KMS-11 (cell line): ENCODE data around the gene MARK2.

ENCODE experiments used
- H2AFZ ChIP-seq: fragments of 200-600 bp; sonication (generic); 2 replicates; pipeline ENCODE4 v1.6.1; 2016; ENCODE audit warnings: antibody characterized with exemption, mixed run types, low read depth
- H3K27ac ChIP-seq: fragments of 200-600 bp; sonication (generic); 2 replicates; pipeline ENCODE4 v1.6.1; 2016; ENCODE audit warnings: mild to moderate bottlenecking, mixed run types
- H3K27me3 ChIP-seq: fragments of 200-600 bp; sonication (generic); 2 replicates; pipeline ENCODE4 v1.6.1; 2017; ENCODE audit warnings: mild to moderate bottlenecking, low read depth, mixed run types, moderate library complexity; ENCODE audit not compliant: insufficient read depth
- H3K36me3 ChIP-seq: fragments of 200-600 bp; sonication (generic); 2 replicates; pipeline ENCODE4 v1.6.1; 2017; ENCODE audit warnings: mild to moderate bottlenecking, mixed run types; ENCODE audit not compliant: insufficient read depth
- H3K4me1 ChIP-seq: fragments of 200-600 bp; sonication (generic); 2 replicates; pipeline ENCODE4 v1.6.1; 2016; ENCODE audit warnings: mild to moderate bottlenecking, low read depth, mixed run types; ENCODE audit not compliant: poor library complexity, severe bottlenecking
- H3K4me2 ChIP-seq: fragments of 200-600 bp; sonication (generic); 2 replicates; pipeline ENCODE4 v1.7.0; 2016; ENCODE audit warnings: mild to moderate bottlenecking, mixed run types
- H3K4me3 ChIP-seq: fragments of 200-600 bp; sonication (generic); IDR thresholded peaks from 2 replicates; pipeline ENCODE4 v1.6.1; 2017; ENCODE audit warnings: low read depth, low read length, mixed read lengths; ENCODE audit not compliant: insufficient read depth
- H3K79me2 ChIP-seq: fragments of 200-600 bp; sonication (generic); 2 replicates; pipeline ENCODE4 v1.6.1; 2016; ENCODE audit warnings: low read depth, mixed run types; ENCODE audit not compliant: insufficient read depth
- H3K9ac ChIP-seq: fragments of 200-600 bp; sonication (generic); 2 replicates; pipeline ENCODE4 v1.6.1; 2016; ENCODE audit warnings: mild to moderate bottlenecking, mixed run types
- H4K20me1 ChIP-seq: fragments of 200-600 bp; sonication (generic); 2 replicates; pipeline ENCODE4 v1.6.1; 2016; ENCODE audit warnings: mild to moderate bottlenecking, mixed run types; ENCODE audit not compliant: insufficient read depth
- TF ChIP-seq, protein P1 (sequence below): fragments of 200-600 bp; sonication (generic); conservative IDR thresholded peaks from 2 replicates; pipeline ENCODE4 v1.6.1; 2017; ENCODE audit warnings: low read depth, mild to moderate bottlenecking, antibody characterized with exemption, low read length, moderate library complexity, mixed read lengths

Gene MARK2

GRCh38 chr11:63869683-63870082 lies 30.8 kb downstream of the MARK2 start:
- no peak overlapping the region for H3K4me3 ChIP-seq
- no peak overlapping the region for H3K27ac ChIP-seq
- H3K36me3 ChIP-seq: no peaks in the 10 kb centered on the region
- H4K20me1 ChIP-seq: peaks cover 11% of the 10 kb centered on the region; the same call in 1 of the 2 replicates
- no peak overlapping the region for H2AFZ ChIP-seq
- H3K27me3 ChIP-seq: no peaks in the 10 kb centered on the region
- H3K9ac ChIP-seq: no peak overlapping the region
- peaks cover 76% of the 10 kb centered on the region for H3K79me2 ChIP-seq
- H3K4me2 ChIP-seq: peak overlapping the region; percentile 17; the same call in 1 of the 2 replicates
- peaks cover 84% of the 10 kb centered on the region for H3K4me1 ChIP-seq
- TF ChIP-seq, protein P1, sequence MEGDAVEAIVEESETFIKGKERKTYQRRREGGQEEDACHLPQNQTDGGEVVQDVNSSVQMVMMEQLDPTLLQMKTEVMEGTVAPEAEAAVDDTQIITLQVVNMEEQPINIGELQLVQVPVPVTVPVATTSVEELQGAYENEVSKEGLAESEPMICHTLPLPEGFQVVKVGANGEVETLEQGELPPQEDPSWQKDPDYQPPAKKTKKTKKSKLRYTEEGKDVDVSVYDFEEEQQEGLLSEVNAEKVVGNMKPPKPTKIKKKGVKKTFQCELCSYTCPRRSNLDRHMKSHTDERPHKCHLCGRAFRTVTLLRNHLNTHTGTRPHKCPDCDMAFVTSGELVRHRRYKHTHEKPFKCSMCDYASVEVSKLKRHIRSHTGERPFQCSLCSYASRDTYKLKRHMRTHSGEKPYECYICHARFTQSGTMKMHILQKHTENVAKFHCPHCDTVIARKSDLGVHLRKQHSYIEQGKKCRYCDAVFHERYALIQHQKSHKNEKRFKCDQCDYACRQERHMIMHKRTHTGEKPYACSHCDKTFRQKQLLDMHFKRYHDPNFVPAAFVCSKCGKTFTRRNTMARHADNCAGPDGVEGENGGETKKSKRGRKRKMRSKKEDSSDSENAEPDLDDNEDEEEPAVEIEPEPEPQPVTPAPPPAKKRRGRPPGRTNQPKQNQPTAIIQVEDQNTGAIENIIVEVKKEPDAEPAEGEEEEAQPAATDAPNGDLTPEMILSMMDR: no peak

- Histone ChIP-seq H3K4me2 (peak overlapping the region; percentile 17), H4K20me1 (peaks cover 14% of the 10 kb centered on the region; the same call in 1 of the 2 replicates), H2AFZ (no peak overlapping the region), H3K9ac (no peak overlapping the region), H3K79me2 (peaks cover 73% of the 10 kb centered on the region), H3K36me3 (no peaks in the 10 kb centered on the region), H3K4me3 (no peak overlapping the region), H3K27me3 (no peaks in the 10 kb centered on the region), H3K4me1 (peaks cover 76% of the 10 kb centered on the region), H3K27ac (no peak overlapping the region)
- TF ChIP-seq, protein P1: no peak
Observed at GRCh38 chr11:63870351-63871140, 31.6 kb downstream of the MARK2 start.

DNA sequence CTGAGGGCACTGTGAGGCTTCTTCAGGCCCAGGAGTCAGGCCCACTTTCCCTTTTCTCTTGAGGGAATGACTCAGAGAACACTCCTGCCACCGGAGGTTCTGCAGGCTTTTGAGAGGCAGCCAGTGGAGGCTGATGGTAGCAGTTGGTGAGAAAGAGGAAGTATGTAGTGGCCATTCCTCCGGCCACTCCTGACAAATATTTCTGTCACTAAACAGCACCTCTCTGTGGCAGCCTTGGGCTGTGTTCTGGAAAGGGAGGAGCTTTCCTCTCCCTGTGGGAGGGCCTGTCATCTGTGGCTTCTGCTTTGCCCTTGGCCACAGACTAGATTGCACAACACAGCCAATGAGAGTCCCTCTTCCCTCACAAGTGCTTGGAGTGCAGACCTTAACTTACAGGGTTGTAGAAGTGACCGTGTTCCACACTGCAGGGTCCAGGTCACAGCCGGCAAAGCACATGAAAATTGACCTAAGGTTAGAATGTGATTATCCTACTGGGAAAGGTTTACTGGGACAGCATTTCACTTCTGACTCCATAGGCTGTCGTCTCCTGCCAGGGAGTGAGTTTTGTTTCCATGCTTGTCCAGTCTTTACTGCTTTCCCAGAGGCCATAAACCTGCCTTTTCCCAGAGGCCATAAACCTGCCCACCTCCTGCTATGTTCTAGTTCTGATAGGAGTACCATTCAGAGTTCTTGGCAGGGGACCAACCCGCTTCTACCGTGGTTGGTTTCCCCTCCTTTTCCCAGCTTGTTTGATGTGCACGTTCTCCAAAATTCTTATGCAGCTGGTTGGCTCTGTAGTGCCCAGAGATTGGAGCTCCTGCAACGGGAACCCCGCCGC lies 33.3 kb downstream of the MARK2 start:
- H2AFZ ChIP-seq: no peak overlapping the region
- peaks cover 75% of the 10 kb centered on the region for H3K79me2 ChIP-seq
- peak overlapping the region; percentile 18; the same call in 1 of the 2 replicates for H3K4me2 ChIP-seq
- peaks cover 59% of the 10 kb centered on the region for H3K4me1 ChIP-seq
- H3K27me3 ChIP-seq: no peaks in the 10 kb centered on the region
- no peak overlapping the region for H3K27ac ChIP-seq
- H4K20me1 ChIP-seq: peaks cover 14% of the 10 kb centered on the region; the same call in 1 of the 2 replicates
- no peaks in the 10 kb centered on the region for H3K36me3 ChIP-seq
- no peak overlapping the region for H3K4me3 ChIP-seq
- TF ChIP-seq, protein P1: no peak
- no peak overlapping the region for H3K9ac ChIP-seq

- H3K79me2 ChIP-seq: peaks cover 75% of the 10 kb centered on the region
- H3K36me3 ChIP-seq: no peaks in the 10 kb centered on the region
- peaks cover 53% of the 10 kb centered on the region for H3K4me1 ChIP-seq
- H3K4me3 ChIP-seq: no peak overlapping the region
- no peaks in the 10 kb centered on the region for H3K27me3 ChIP-seq
- H3K4me2 ChIP-seq: no peak overlapping the region; the same call in 1 of the 2 replicates
- no peak overlapping the region for H3K27ac ChIP-seq
- H2AFZ ChIP-seq: no peak overlapping the region
- TF ChIP-seq, protein P1: no peak
- H4K20me1 ChIP-seq: peaks cover 14% of the 10 kb centered on the region; the same call in 1 of the 2 replicates
- H3K9ac ChIP-seq: no peak overlapping the region
Observed at GRCh38 chr11:63872800-63873197, 33.9 kb downstream of the MARK2 start.
